22Rv1 (cell line): ENCODE results near the gene SLC25A26.

Experiments
- CTCF ChIP-seq: fragments of 450-650 bp; IDR thresholded peaks from 2 replicates; pipeline ENCODE4 v1.5.1; 2017; ENCODE audit warnings: mild to moderate bottlenecking
- ZFX ChIP-seq: fragments of 450-650 bp; IDR thresholded peaks from 2 replicates; pipeline ENCODE4 v1.6.1; 2017; ENCODE audit warnings: antibody characterized with exemption, borderline replicate concordance

DNA sequence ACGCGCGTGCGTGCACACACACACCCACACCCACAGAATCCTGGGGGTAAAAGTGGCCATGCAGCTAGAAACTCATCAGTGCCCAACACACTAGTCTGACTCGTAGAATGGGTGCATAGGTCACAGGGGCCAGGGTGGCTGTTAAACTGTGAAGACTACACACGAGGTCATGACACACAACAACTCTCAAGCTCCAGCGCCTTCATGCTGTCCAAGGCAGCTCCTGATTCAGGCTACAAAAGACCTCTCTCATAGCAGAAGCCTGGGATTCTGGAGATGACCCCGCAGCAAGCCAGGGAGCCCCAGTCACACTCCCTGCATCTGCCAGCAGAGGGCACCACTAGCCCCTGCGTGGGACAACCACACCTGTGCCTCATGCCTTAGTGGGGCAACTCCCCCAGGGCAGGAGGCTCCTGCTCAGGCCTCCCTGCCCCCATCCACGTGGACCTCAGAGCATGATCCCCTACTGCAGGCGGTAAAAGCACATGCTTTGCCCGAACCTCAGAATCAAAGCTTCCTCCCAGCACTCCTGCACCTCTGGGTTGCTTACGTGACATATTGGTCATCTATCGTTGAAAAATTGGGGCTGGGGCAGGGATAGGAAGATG lies 186.9 kb downstream of the SLC25A26 start:
- TF ChIP-seq CTCF (peak; percentile 92), ZFX (no peak)
